GM20431 (cell line): ENCODE results near the gene OLFML1.
"Not testable (repeated sequence)": the region's sequence is repeated elsewhere in the genome, so short reads cannot be mapped to it uniquely, and the experiment has no call there.

ENCODE experiments used
- in situ Hi-C: fragments of 300-500 bp; cut with MseI, MboI; formaldehyde crosslinking; loops from one replicate; pipeline ENCODE4 v1.15.0; 2020; ENCODE audit warnings: low sequenced_read_pairs; ENCODE audit not compliant: unreplicated experiment

Gene OLFML1

GRCh38 chr11:7508087-7508486, 22.8 kb downstream of the OLFML1 start:
- in situ Hi-C loops = no loop called here

- in situ Hi-C loops = no loop called here
Observed at GRCh38 chr11:7509966-7510365, 24.7 kb downstream of the OLFML1 start.

- in situ Hi-C loops = no loop called here
Observed at GRCh38 chr11:7511401-7511800, 26.1 kb downstream of the OLFML1 start.

- in situ Hi-C loops = no loop called here
Observed at GRCh38 chr11:7512525-7513233, 27.4 kb downstream of the OLFML1 start.

- in situ Hi-C loops = no loop called here
Observed at GRCh38 chr11:7513234-7514098, 28.2 kb downstream of the OLFML1 start, which contains the start of gene PPFIBP2. Gene PPFIBP2 (plus strand): TSS chr11:7513999. CDS start chr11:7549476, 35,477 bp downstream.

- in situ Hi-C loops = no loop called here
Observed at GRCh38 chr11:7514099-7514591, 28.8 kb downstream of the OLFML1 start.

GRCh38 chr11:7515447-7515886, 30.2 kb downstream of the OLFML1 start:
- in situ Hi-C loops = no loop called here

GRCh38 chr11:7516475-7516874, 31.2 kb downstream of the OLFML1 start:
- in situ Hi-C loops = no loop called here

GRCh38 chr11:7517743-7518142, 32.4 kb downstream of the OLFML1 start:
- in situ Hi-C loops = not testable (repeated sequence)

- in situ Hi-C loops = no loop called here
Observed at GRCh38 chr11:7518811-7519562, 33.7 kb downstream of the OLFML1 start.

GRCh38 chr11:7520011-7520942, 35.0 kb downstream of the OLFML1 start:
- in situ Hi-C loops = no loop called here

GRCh38 chr11:7520981-7521487, 35.7 kb downstream of the OLFML1 start:
- in situ Hi-C loops = no loop called here

- in situ Hi-C loops = no loop called here
Observed at GRCh38 chr11:7522121-7522520, 36.8 kb downstream of the OLFML1 start.

- in situ Hi-C loops = no loop called here
Observed at GRCh38 chr11:7522546-7522945, 37.2 kb downstream of the OLFML1 start.

GRCh38 chr11:7523416-7524210, 38.3 kb downstream of the OLFML1 start:
- in situ Hi-C loops = no loop called here

- in situ Hi-C loops = no loop called here
Observed at GRCh38 chr11:7524462-7525235, 39.3 kb downstream of the OLFML1 start.

- in situ Hi-C loops = no loop called here
Observed at GRCh38 chr11:7525424-7525823, 40.1 kb downstream of the OLFML1 start.

- in situ Hi-C loops = no loop called here
Observed at GRCh38 chr11:7527029-7527428, 41.7 kb downstream of the OLFML1 start.
